Aorta (tissue), 5 donors: ENCODE results near the gene ZBTB22. TPM values are rescaled to one million over a fixed set of nuclear protein-coding genes. Genes with fewer than 3 reads are reported as not detected.

Experiments used
- ATAC-seq: fragments of 200-7000 bp; cut with Tn5 transposase; one replicate; pipeline ENCODE4 v1.9.1; 2022; ENCODE audit warnings: moderate library complexity; ENCODE audit not compliant: low FRiP score
- DNase-seq, 2 donors: peaks; one replicate each; pipeline ENCODE4 v3.0.0-alpha.2; 2020
- H3K27ac ChIP-seq, 2 donors: one replicate each; pipeline ENCODE4 v1.5.1; 2013; ENCODE audit warnings: low read length in 2 of 2, mild to moderate bottlenecking in 2 of 2, moderate library complexity in 2 of 2, control low read depth in 1 of 2, inconsistent platforms in 1 of 2, low read depth in 1 of 2
- H3K27me3 ChIP-seq, 2 donors: one replicate each; pipeline ENCODE4 v1.6.1; 2013; ENCODE audit warnings: control low read depth in 1 of 2, low read length in 1 of 2, mild to moderate bottlenecking in 1 of 2, moderate library complexity in 1 of 2; ENCODE audit not compliant: insufficient read depth in 2 of 2, control insufficient read depth in 1 of 2
- H3K36me3 ChIP-seq, 2 donors: one replicate each; pipeline ENCODE4 v1.6.1; 2013; ENCODE audit warnings: control low read depth in 1 of 2, low read length in 1 of 2, mild to moderate bottlenecking in 1 of 2; ENCODE audit not compliant: insufficient read depth in 2 of 2, control insufficient read depth in 1 of 2
- H3K4me1 ChIP-seq, 2 donors: one replicate each; pipeline ENCODE4 v1.6.1; 2013; ENCODE audit warnings: low read length in 2 of 2, control low read depth in 1 of 2, mild to moderate bottlenecking in 1 of 2, moderate library complexity in 1 of 2; ENCODE audit not compliant: insufficient read depth in 2 of 2, control insufficient read depth in 1 of 2
- H3K4me3 ChIP-seq, 2 donors: one replicate each; pipeline ENCODE4 v1.5.1; 2013; ENCODE audit warnings: low read length in 2 of 2, control low read depth in 1 of 2, mild to moderate bottlenecking in 1 of 2
- H3K9me3 ChIP-seq: one replicate; pipeline ENCODE4 v1.6.1; 2013; ENCODE audit warnings: mild to moderate bottlenecking, low read length; ENCODE audit not compliant: control insufficient read depth
- WGBS, 2 donors: extraction: QIAGEN DNeasy Blood & Tissue Kit; methylation state at CpG; one replicate each; pipeline ENCODE4 v1.1.7; 2013; 5-methylcytosine and 5-hydroxymethylcytosine counted together
- intact Hi-C, 2 donors: fragments of 100-400 bp; cut with DNase I; formaldehyde crosslinking; loops; one replicate each; pipeline versions ENCODE4 v1.14.2 to v1.15.0; 2022
- polyA plus RNA-seq, 2 donors: library from polyadenylated mRNA; stranded (reverse); fragments of 200-250 nt; gene quantifications; one replicate each; pipeline ENCODE4 v1.2.3, GENCODE V29; 2013
- total RNA-seq, 2 donors: library from RNA; stranded (reverse); fragmentation: NEBNext Ultra II Directional; extraction: Animal tissue kit (Norgen Biotek cat#: 25700); gene quantifications; one replicate each; pipeline ENCODE4 v1.2.1, GENCODE V29; 2021
- donor health status: healthy with polysubstance abuse.
- donor health status: Bipolar disorder and iron deficiency.
- donor health status: DM: no; HTN: no; CAD: no.
- donor health status: DM: no; HTN: no; CAD: no.
- donor health status: DM: yes; HTN: yes; CAD: no.

Gene ZBTB22
- total and polyA plus RNA-seq, 4 donors: 6.4 to 21.3 (median 18.2) TPM

DNA sequence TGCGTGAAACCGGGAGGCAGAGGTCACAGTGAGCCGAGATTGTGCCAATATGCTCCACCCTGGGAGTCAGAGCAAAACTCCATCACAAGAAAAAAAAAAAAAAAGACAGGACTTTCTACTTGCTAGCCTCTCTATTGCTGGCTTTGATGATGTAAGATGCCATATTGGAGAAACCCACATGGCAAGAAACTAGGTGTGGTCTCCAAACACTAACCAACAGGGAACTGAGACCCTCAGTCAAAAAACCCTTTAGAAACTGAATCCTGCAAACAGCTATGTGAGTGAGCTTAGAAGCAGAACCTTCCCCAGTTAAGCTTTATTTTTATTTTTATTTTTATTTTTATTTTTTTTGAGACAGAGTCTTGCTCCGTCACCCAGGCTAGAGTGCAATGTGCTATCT is 18.4 kb upstream of the ZBTB22 start:
- intact Hi-C loops: no loop called here
- no peaks in the 10 kb centered on the region for H3K4me1 ChIP-seq

DNA sequence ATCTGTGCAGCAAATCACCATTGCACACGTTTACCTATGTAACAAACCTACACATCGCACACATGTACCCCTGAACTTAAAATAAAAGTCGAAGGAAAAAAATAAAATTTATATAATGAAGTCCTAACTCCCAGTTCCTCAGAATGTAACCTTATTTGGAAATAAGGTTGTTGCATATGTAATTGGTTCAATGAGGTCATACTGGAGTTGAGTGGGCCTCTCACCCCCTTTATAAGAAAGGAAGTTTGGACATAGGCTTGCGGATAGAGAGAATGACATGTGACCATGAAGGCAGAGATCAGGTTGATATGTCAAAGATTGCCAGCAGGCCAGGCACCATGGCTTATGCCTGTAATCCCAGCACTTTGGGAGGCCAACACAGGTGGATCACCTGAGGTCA is 16.1 kb upstream of the ZBTB22 start:
- intact Hi-C loops: no loop called here
- Histone ChIP-seq H3K36me3 (no peaks in the 10 kb centered on the region), H3K27me3 (no peaks in the 10 kb centered on the region), H3K27ac (no peak overlapping the region), H3K4me1 (no peaks in the 10 kb centered on the region), H3K4me3 (no peak overlapping the region), H3K9me3 (no peaks in the 10 kb centered on the region)
- ATAC-seq (no peak), DNase-seq (no peak)
- 86 to 91% methylated on average over 4 of the region's 4 CpGs for WGBS, 2 donors

More for the DNA sequence above, 18.4 kb upstream of the ZBTB22 start:
- Histone ChIP-seq H3K4me3 (no peak overlapping the region), H3K27ac (no peak overlapping the region), H3K9me3 (no peaks in the 10 kb centered on the region), H3K27me3 (no peaks in the 10 kb centered on the region), H3K36me3 (no peaks in the 10 kb centered on the region)
- ATAC-seq (no peak), DNase-seq (no peak)
- 75 to 83% methylated on average over 4 of the region's 4 CpGs for WGBS, 2 donors

GRCh38 chr6:33330736-33331135 is 13.2 kb upstream of the ZBTB22 start:
- intact Hi-C loops: no loop called here

DNA sequence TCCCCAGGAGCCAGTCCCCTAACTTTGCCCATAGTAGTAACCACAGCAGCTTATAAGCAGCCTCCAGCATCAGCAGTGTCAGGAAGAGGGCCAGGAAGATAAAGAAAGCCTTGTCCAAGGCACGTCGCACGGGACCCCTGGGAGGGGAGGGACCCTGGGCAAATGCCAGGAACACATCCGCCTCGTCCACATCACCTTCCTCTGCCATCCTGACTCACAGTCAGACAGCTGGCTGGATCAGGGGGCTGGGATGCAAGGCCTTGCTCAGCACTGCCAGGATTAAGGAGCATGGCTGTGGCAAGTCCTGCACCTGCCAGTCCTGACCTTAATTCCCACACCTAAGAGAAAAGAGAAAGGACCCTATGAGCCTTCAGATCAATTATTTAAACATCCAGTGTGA is 11.5 kb upstream of the ZBTB22 start:
- Histone ChIP-seq H3K4me3 (no peak overlapping the region), H3K27me3 (no peaks in the 10 kb centered on the region), H3K4me1 (no peaks in the 10 kb centered on the region), H3K36me3 (no peaks in the 10 kb centered on the region), H3K9me3 (no peaks in the 10 kb centered on the region), H3K27ac (no peak overlapping the region)
- no peak for ATAC-seq
- peak in 1 of 2 donors; percentile 36 for DNase-seq
- intact Hi-C loops: no loop called here
- WGBS, 2 donors: 56 to 62% methylated on average over 5 of the region's 5 CpGs

More at GRCh38 chr6:33330736-33331135, 13.2 kb upstream of the ZBTB22 start:
- Histone ChIP-seq H3K9me3 (no peaks in the 10 kb centered on the region), H3K36me3 (no peaks in the 10 kb centered on the region), H3K27me3 (no peaks in the 10 kb centered on the region), H3K27ac (no peak overlapping the region), H3K4me1 (no peaks in the 10 kb centered on the region), H3K4me3 (no peak overlapping the region)
- 88 to 91% methylated on average over 9 to 10 of the region's 10 CpGs for WGBS, 2 donors
- DNase-seq (no peak), ATAC-seq (no peak)

DNA sequence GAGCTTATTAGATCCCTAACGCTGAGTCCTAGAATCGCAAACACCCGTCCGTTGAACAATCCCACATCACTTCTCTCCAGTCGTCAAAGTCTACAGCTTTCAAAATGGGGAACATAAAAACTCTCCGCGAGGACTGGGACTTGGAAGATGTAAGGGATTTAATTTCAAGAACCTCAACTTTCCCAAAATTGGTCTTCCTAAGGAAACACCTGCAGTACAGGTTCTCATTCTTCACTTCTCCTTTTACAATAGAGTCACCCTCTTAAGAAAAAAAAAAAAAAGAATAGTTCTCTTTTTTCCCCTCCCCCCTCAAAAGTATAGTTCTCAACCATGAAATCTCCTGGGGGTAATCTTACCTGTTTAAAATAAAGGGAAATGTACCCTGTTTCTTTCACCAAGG is 6.6 kb upstream of the ZBTB22 start:
- 19 to 32% methylated on average over 7 of the region's 7 CpGs for WGBS, 2 donors
- H3K36me3 ChIP-seq: peaks cover 0 to 2% of the 10 kb centered on the region in 2 donors
- no peak overlapping the region for H3K4me3 ChIP-seq
- H3K27me3 ChIP-seq: no peaks in the 10 kb centered on the region
- peaks cover 0 to 4% of the 10 kb centered on the region in 2 donors for H3K4me1 ChIP-seq
- DNase-seq (no peak), ATAC-seq (no peak)
- H3K27ac ChIP-seq: no peak overlapping the region
- intact Hi-C loops: no loop called here
- no peaks in the 10 kb centered on the region for H3K9me3 ChIP-seq

GRCh38 chr6:33323623-33323948 is 6.0 kb upstream of the ZBTB22 start:
- 2 to 3% methylated on average over 12 of the region's 12 CpGs for WGBS, 2 donors
- peak overlapping the region; percentile 43 to 48 for H3K4me3 ChIP-seq
- DNase-seq (no peak), ATAC-seq (no peak)
- H3K36me3 ChIP-seq: peaks cover 0 to 2% of the 10 kb centered on the region in 2 donors
- H3K27me3 ChIP-seq: no peaks in the 10 kb centered on the region
- no peaks in the 10 kb centered on the region for H3K9me3 ChIP-seq
- H3K27ac ChIP-seq: peak overlapping the region in 1 of 2 donors; percentile 41
- intact Hi-C loops: no loop called here
- peaks cover 0 to 4% of the 10 kb centered on the region in 2 donors for H3K4me1 ChIP-seq

DNA sequence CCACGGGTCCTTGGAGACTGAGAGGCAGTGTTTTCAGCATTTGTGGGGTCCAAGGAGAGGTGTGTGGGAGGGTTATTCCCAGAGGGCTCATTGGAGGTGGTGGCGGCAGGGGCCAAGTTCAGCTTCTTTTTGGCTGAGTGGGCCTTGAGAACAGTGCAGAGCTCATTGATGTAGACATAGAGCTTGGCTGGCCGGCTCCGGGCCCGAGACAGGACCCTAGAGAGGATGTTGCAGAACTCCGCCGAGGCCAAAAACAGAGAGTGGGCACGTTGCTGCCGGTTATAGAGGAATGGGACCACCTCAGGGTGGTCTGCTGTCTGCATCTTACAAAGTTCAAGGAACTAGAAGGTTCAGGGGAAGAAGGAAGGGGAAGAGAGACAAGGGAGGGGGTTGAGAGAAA is 3.7 kb upstream of the ZBTB22 start:
- no peaks in the 10 kb centered on the region for H3K27me3 ChIP-seq
- WGBS, 2 donors: 68 to 73% methylated on average over 9 of the region's 9 CpGs
- peaks cover 0 to 4% of the 10 kb centered on the region in 2 donors for H3K4me1 ChIP-seq
- ATAC-seq (no peak), DNase-seq (no peak)
- no peaks in the 10 kb centered on the region for H3K9me3 ChIP-seq
- no peak overlapping the region for H3K4me3 ChIP-seq
- no peak overlapping the region for H3K27ac ChIP-seq
- peaks cover 0 to 2% of the 10 kb centered on the region in 2 donors for H3K36me3 ChIP-seq
- intact Hi-C loops: loop anchor here in 1 of 2 donors (2.0 kb wide), 1 partner anchor 96 kb away; no protein-coding TSS in a partner anchor

DNA sequence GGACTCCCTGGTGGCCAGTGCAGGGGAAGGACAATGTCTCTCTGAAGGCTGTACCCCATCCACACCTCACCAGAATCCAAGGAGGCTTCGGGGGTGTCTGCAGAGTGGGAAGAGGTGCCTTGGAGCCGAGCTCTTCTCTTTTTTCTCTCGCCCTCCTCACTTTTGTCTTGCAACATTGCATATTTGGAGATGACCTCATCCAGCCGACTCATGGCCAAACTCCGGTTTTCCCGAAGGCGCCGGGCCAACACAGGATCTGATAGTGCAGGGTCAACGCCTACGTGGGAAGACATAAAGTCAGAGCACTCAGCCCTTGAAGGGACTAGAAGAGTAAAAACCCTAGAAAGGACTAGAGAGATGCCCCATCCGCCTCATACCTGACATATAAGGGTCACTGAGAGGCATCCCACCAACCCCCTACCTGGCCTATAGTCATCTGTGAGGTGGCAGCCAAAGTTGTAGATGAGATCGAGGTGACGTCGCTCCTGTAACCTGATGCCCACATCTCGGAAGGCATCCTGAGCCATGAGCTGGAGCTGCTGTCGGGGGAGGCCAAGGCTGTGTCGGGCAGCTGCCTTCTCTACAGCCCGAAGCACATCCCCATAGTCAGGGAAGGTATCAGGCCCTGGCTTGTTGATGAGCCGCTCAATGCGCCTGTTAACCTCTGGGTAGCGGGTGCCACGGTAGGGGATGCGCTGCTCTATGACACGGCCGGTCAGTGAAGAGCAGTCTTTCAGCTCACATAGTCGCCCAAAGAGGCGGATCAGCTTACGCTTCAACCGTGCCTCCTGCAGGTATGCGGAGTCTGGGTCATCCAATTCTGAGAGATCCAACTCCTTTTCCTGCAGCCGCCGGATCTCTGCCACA is 3.0 kb upstream of the ZBTB22 start:
- DNase-seq (peak; percentile 89 to 91), ATAC-seq (no peak)
- intact Hi-C loops: loop anchor here in 1 of 2 donors (2.0 kb wide), 1 partner anchor 96 kb away; no protein-coding TSS in a partner anchor
- peaks cover 0 to 4% of the 10 kb centered on the region in 2 donors for H3K4me1 ChIP-seq
- no peak overlapping the region for H3K4me3 ChIP-seq
- WGBS, 2 donors: 58 to 62% methylated on average over 32 of the region's 32 CpGs
- H3K27ac ChIP-seq: peak overlapping the region; percentile 16 to 28
- no peaks in the 10 kb centered on the region for H3K9me3 ChIP-seq
- H3K27me3 ChIP-seq: no peaks in the 10 kb centered on the region
- peaks cover 0 to 2% of the 10 kb centered on the region in 2 donors for H3K36me3 ChIP-seq

DNA sequence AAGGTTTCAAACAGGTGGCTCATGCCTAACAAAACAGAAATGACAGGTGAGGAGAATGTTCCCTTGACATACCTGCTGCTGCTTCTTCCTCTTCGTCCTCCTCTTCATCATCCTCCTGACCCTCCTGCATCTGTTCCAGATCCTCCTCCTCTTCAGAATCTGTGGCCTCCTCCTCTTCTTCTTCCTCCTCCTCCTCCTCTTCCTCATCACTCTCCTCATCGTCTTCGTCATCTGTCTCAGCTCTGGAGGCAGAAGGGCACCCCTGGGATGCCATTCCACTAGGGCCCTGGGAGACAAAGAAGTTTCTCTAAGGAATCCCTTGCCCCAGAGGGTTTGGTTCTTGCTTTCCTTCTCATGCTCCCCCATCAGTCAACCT is 2.4 kb upstream of the ZBTB22 start:
- ATAC-seq: no peak
- Histone ChIP-seq H3K4me3 (no peak overlapping the region), H3K4me1 (peaks cover 0 to 4% of the 10 kb centered on the region in 2 donors), H3K27me3 (no peaks in the 10 kb centered on the region), H3K36me3 (peaks cover 0 to 2% of the 10 kb centered on the region in 2 donors), H3K9me3 (no peaks in the 10 kb centered on the region), H3K27ac (peak overlapping the region; percentile 16 to 28)
- DNase-seq: no peak
- intact Hi-C loops: loop anchor here in 1 of 2 donors (2.0 kb wide), 1 partner anchor 97 kb away; no protein-coding TSS in a partner anchor
- 78 to 85% methylated on average over 3 of the region's 3 CpGs for WGBS, 2 donors
